Heart left ventricle (tissue), 13 donors: ENCODE results near the gene TAPBPL.

Experiments
- CTCF ChIP-seq, 12 donors: fragments of 200-600 bp; sonication (generic) in 4 of 12; IDR thresholded peaks; one replicate each; pipeline versions ENCODE4 v1.5.0 to v1.8.0; 2018 to 2022; ENCODE audit warnings: antibody characterized with exemption in 12 of 12, mild to moderate bottlenecking in 5 of 12
- POLR2A ChIP-seq, 2 donors: fragments of 450-650 bp; IDR thresholded peaks; one replicate each; pipeline ENCODE4 v1.6.1; 2017; ENCODE audit warnings: antibody characterized with exemption in 2 of 2, mild to moderate bottlenecking in 2 of 2, moderate library complexity in 2 of 2
- donor health status: ischemic (EF 13 %, LVEDD 7.1; RV severe dilation, severe dysfunction).
- donor health status: DM: no; HTN: yes; CAD: no.
- donor health status: DM: no; HTN: no; CAD: no.
- donor health status: ischemic (EF 25% LVEDD 6.9; RV normal size, moderate dysfunction).
- donor health status: ischemic (EF 25% LVEDD 5.7; RV mildly dilated, moderate dysfunction).
- donor health status: ischemic (EF 35%, LVEDD 5.7; RV mildly dilated, moderate dysfunction).
- donor health status: nonischemic (EF 11% LVEDD 7.7; RV severe dilation, severe dysfunction).
- donor health status: DM: yes; HTN: yes; CAD: no.
- donor health status: PGD.
- donor health status: ischemic (EF 29% LVEDD 5.4; RV normal size, mild dysfunction).
- donor health status: nonischemic (EF 23%, LVEDD 6.1; RV moderate dilation, normal function).

- TF ChIP-seq CTCF (IDR thresholded peaks at IDR 0.05), result no peak
- no peak for TF ChIP-seq POLR2A (IDR thresholded peaks at IDR 0.05)
These were observed 20.6 kb downstream of the TAPBPL start for GRCh38 chr12:6472491-6472890.
